ENCODE measurements around the gene RBM14. TPM values are rescaled to one million over a fixed set of nuclear protein-coding genes. Genes with fewer than 3 reads are reported as not detected.
A peak's percentile ranks its signal among the peaks of the same experiment; 100 is the strongest.

RBM14 gene
- total and polyA plus RNA-seq, 2 donors (not counting 3 experiments of a cell fraction or from before 2014, with no cell fraction given): 44.0 to 104 TPM

DNA sequence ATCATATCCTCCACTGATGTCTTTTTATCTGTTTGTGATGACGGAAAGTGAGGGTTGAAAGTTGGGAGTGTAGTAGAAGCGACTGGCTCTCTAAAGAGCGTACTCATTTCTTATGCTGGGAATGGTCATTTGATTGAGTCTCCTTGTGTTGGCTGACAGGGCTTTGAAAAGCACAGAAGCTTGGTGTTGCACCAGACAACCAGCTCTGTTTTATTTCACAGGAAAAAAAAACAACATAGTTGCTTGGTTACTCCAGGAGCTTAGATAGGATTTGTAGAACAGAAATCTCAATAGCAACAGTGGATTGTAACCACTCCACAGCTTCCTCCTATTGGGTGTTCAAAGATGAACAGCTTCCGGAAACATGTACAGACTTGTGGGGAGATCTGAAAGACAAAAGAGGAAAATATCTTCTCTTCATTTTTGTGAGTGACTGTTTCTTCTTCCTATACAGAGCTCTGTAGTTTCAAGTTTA, 2.7 kb downstream of the RBM14 start:
- ChIA-PET POLR2A (interaction anchor here (0.6 to 1.3 kb wide), 3 partner anchors 11 to 216 kb away, joined by 4 to 9 read pairs (median 4); partner anchors contain the start of gene RBM4), CTCF (interaction anchor here (0.8 to 1.6 kb wide), 4 partner anchors 12 to 26 kb away, joined by 3 to 6 read pairs (median 4); partner anchors contain the start of genes CCDC87 and CCS)
- H2AFZ ChIP-seq (ENCODE audit: low read depth, low read length): no peak overlapping the region
- intact Hi-C loops (cut with micrococcal nuclease) (no loop called here), dilution Hi-C loops (cut with MboI; ENCODE audit: extremely low pct_ligation_motif_present, low sequenced_read_pairs) (no loop called here)
- DNase-seq (ENCODE audit: low read depth, low spot score): peak; percentile 56
- H3K9me1 ChIP-seq (replicated peaks; ENCODE audit: control insufficient read depth, extremely low read depth, insufficient read depth, low read length): no peaks in the 10 kb centered on the region
- BruUV-seq (replicated peaks): no TSS peak
- TF ChIP-seq FOS (IDR thresholded peaks at IDR 0.05; ENCODE audit: borderline replicate concordance, insufficient read depth, low read length) (no peak), MYC (IDR thresholded peaks at IDR 0.05; ENCODE audit: low read depth, low read length) (no peak), POLR2A (IDR thresholded peaks at IDR 0.05; ENCODE audit: low read depth, low read length) (no peak), JUN (IDR thresholded peaks at IDR 0.05; ENCODE audit: borderline replicate concordance, insufficient read depth, insufficient read length, low read depth) (no peak), EZH2 (IDR thresholded peaks at IDR 0.05; ENCODE audit: borderline replicate concordance, low read depth, low read length, severe bottlenecking) (no peak), POLR2AphosphoS5 (IDR thresholded peaks at IDR 0.05; ENCODE audit: insufficient read depth, low read depth, low read length) (no peak), GATA2 (IDR thresholded peaks at IDR 0.05; ENCODE audit: insufficient read depth, insufficient read length, low read depth, low read length) (no peak), CTCF (IDR thresholded peaks at IDR 0.05; ENCODE audit: extremely low read depth in 1 of 2, insufficient read depth in 1 of 2, low read depth in 1 of 2, low read length in 2 of 2) (no peak)
- TF ChIP-seq, protein P1, sequence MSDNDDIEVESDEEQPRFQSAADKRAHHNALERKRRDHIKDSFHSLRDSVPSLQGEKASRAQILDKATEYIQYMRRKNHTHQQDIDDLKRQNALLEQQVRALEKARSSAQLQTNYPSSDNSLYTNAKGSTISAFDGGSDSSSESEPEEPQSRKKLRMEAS (IDR thresholded peaks at IDR 0.05; ENCODE audit: insufficient read depth, insufficient read length): no peak
- peak overlapping the region; percentile 94 for H3K4me2 ChIP-seq (ENCODE audit: insufficient read depth, low read length)
- H3K4me1 ChIP-seq (ENCODE audit: control insufficient read depth, extremely low read depth, insufficient read depth, low read length): peaks cover 24% of the 10 kb centered on the region
- no peaks in the 10 kb centered on the region for H3K27me3 ChIP-seq (ENCODE audit: control insufficient read depth in 2 of 2, insufficient read depth in 2 of 2, low read length in 2 of 2)
- peak overlapping the region; percentile 37 for H3K27ac ChIP-seq (ENCODE audit: insufficient read depth, low read depth, low read length)
- peak overlapping the region; percentile 68 for H3K9ac ChIP-seq (replicated peaks; ENCODE audit: extremely low read depth, insufficient read depth, low read length)
- peak overlapping the region in 2 of 3 experiments; percentile 75 to 93 for H3K4me3 ChIP-seq (replicated peaks in 1 of 3; ENCODE audit: insufficient read depth in 1 of 3, low read depth in 1 of 3, low read length in 3 of 3)
- H3K79me2 ChIP-seq (ENCODE audit: control insufficient read depth, insufficient read depth, low read length): peaks cover 75% of the 10 kb centered on the region
- peaks cover 5 to 8% of the 10 kb centered on the region in 2 experiments for H3K36me3 ChIP-seq (ENCODE audit: control insufficient read depth in 2 of 2, extremely low read depth in 1 of 2, insufficient read depth in 2 of 2, low read length in 2 of 2)
- FAIRE-seq: peak; percentile 77
- H3K9me3 ChIP-seq (replicated peaks; ENCODE audit: control insufficient read depth, insufficient read depth, low read length): no peaks in the 10 kb centered on the region
- peaks cover 20% of the 10 kb centered on the region for H4K20me1 ChIP-seq (replicated peaks; ENCODE audit: control insufficient read depth, extremely low read depth, insufficient read depth, low read length)
